A549 (cell line): Measurements from ENCODE around the gene NAPEPLD.
"Not testable (repeated sequence)": the region's sequence is repeated elsewhere in the genome, so short reads cannot be mapped to it uniquely, and the experiment has no call there.

Experiments used
- BHLHE40 ChIP-seq: IDR thresholded peaks from 2 replicates; pipeline ENCODE4 v1.6.1; 2012; ENCODE audit warnings: low read depth, low read length, inconsistent platforms
- CEBPB ChIP-seq, 2 experiments: fragments of >200 bp in 1 of 2; sonication (Bioruptor Twin) in 1 of 2; formaldehyde crosslinking in 1 of 2; IDR thresholded peaks; 2 replicates each; pipeline ENCODE4 v1.6.1; 2012 to 2016
- CTCF ChIP-seq: fragments of >200 bp; sonication (Bioruptor Twin); formaldehyde crosslinking; IDR thresholded peaks from 3 replicates; pipeline ENCODE4 v1.5.1; 2016
- FOSL2 ChIP-seq, 2 experiments: fragments of 450-650 bp in 1 of 2; fragments of >200 bp in 1 of 2; sonication (Bioruptor Twin) in 1 of 2; formaldehyde crosslinking; IDR thresholded peaks; 2 replicates each; pipeline versions ENCODE4 v1.5.0 to v1.6.1; 2016 to 2020; ENCODE audit warnings: mild to moderate bottlenecking in 1 of 2, moderate library complexity in 1 of 2
- HDAC2 ChIP-seq: fragments of 200-600 bp; sonication (generic); IDR thresholded peaks from 2 replicates; pipeline ENCODE4 v1.6.1; 2016
- JUNB ChIP-seq: fragments of >200 bp; sonication (Bioruptor Twin); formaldehyde crosslinking; IDR thresholded peaks from 2 replicates; pipeline ENCODE4 v1.6.1; 2016
- MYC ChIP-seq: IDR thresholded peaks from 2 replicates; pipeline ENCODE4 v1.6.1; 2012; ENCODE audit warnings: mild to moderate bottlenecking, inconsistent platforms, low read length, improper control_type of control experiment, borderline replicate concordance
- NPAS2 ChIP-seq: fragments of 250-450 bp; sonication (Bioruptor Pico); IDR thresholded peaks from 2 replicates; pipeline ENCODE4 v1.8.0; 2022; ENCODE audit warnings: mild to moderate bottlenecking, moderate library complexity, borderline replicate concordance
- POLR2A ChIP-seq: IDR thresholded peaks from 2 replicates; pipeline ENCODE4 v1.6.1; 2012; ENCODE audit warnings: mild to moderate bottlenecking, low read length
- USF2 ChIP-seq: fragments of 450-650 bp; IDR thresholded peaks from 2 replicates; pipeline ENCODE4 v1.6.1; 2014; ENCODE audit warnings: antibody characterized with exemption
- ZC3H11A ChIP-seq: fragments of 450-650 bp; IDR thresholded peaks from 2 replicates; pipeline ENCODE4 v1.6.1; 2014; ENCODE audit warnings: antibody characterized with exemption, mild to moderate bottlenecking
- ZFP36 ChIP-seq: fragments of 450-650 bp; IDR thresholded peaks from 2 replicates; pipeline ENCODE4 v1.6.1; 2014; ENCODE audit warnings: borderline replicate concordance; ENCODE audit not compliant: partially characterized antibody

- TF ChIP-seq FOSL2 (IDR thresholded peaks at IDR 0.05); FOSL2 (CRISPR knock-in tag; IDR thresholded peaks at IDR 0.05); POLR2A; CTCF; MYC; HDAC2; ZFP36; NPAS2 (CRISPR knock-in tag); BHLHE40; CEBPB (IDR thresholded peaks at IDR 0.05); JUNB; ZC3H11A; USF2: not testable (repeated sequence)
Observed at GRCh38 chr7:103195364-103195763, 46.5 kb upstream of the NAPEPLD start.
